Activated naive CD4-positive, alpha-beta T cell treated with Interleukin-2 at 50 U/mL for 16 hours (primary cell): ENCODE measurements around the gene SGPP2.

Source experiments
- DNase-seq: peaks from one replicate; pipeline ENCODE4 v3.0.0-alpha.2; 2020

SGPP2 gene

GRCh38 chr2:222479859-222480258, 55.5 kb downstream of the SGPP2 start:
- no peak for DNase-seq

- DNase-seq = no peak
Observed at GRCh38 chr2:222480497-222480896, 56.2 kb downstream of the SGPP2 start.

GRCh38 chr2:222481941-222482340, 57.6 kb downstream of the SGPP2 start:
- no peak for DNase-seq

- no peak for DNase-seq
Observed at GRCh38 chr2:222483513-222484039, 59.2 kb downstream of the SGPP2 start.

DNA sequence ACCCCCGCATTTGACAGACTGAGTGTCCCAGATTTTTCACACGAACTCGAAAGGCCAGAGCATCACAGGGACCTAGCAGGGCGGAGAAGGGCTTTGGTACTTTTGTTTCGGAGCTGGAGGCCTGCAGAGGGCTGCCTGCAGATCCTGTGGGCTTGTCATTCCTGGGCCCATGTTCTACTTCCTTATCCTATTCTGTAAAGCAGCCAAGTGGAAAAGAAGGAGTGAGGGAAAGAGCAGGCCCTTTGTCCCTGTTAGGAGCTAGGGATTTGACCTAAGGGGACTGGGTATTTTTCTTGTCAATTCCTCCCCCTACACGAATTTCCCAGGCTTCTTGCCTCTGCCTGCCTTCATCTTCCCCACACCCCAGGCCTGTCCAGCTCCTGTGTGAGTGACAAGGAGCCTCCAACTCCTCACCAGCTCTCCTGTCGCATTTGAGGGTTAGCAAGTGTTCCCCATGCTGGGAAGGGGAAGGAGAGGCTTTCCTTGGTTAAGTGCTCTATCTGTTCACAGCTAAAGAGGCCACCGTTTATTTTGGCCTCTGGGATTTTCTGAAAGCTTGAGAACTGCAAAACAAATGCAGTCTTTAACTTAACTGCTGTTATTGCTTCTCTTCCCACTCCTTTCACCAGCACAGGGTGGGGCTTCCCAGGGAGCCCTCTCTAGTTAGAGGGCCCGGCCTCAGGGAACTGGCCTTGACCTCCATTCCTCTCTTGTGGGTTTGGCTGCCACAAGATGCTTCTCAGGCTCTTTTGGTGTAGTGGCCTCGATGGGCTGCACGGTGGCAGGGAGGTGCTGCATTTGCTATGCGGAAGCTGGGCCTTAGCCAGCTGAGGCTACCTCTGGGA, 61.2 kb downstream of the SGPP2 start:
- no peak for DNase-seq

GRCh38 chr2:222490131-222490530, 65.8 kb downstream of the SGPP2 start:
- DNase-seq = no peak

DNA sequence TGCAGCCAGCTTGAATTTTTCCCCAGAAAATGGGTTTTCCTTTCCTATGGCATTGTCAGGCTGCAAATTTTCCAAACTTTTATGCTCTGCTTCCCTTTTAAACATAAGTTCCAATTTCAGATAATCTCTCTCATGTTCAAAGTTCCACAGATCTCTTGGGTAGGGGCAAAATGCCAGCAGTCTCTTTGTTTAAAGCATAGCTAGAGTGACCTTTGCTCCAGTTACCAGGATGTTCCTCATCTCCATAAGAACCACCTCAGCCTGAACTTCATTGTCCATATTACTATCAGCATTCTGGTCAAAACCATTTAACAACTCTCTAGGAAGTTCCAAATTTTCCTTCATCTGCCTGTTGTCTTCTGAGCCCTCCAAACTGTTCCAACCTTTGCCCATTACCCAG, 68.3 kb downstream of the SGPP2 start:
- DNase-seq = no peak

- no peak for DNase-seq
Observed at GRCh38 chr2:222494104-222494739, 69.9 kb downstream of the SGPP2 start.

DNA sequence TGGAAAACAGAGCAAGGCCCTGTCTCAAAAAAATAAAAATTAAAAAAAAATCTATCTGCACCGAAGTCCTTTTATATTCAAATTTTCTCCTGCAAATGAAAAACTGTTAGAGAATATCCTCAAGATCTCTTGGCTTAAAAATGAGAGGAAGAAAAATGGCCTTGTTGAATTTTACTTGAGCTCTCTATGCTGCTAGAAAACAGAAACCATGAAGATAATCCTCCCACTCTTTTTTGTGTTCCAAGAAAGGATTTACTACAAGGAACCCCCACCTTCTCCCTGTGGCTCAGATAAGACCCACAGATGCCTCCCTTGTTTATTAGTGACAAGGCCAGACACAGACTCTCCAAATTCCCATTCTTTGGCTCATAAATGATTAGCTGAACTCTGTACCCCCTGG, 71.0 kb downstream of the SGPP2 start:
- DNase-seq = no peak

DNA sequence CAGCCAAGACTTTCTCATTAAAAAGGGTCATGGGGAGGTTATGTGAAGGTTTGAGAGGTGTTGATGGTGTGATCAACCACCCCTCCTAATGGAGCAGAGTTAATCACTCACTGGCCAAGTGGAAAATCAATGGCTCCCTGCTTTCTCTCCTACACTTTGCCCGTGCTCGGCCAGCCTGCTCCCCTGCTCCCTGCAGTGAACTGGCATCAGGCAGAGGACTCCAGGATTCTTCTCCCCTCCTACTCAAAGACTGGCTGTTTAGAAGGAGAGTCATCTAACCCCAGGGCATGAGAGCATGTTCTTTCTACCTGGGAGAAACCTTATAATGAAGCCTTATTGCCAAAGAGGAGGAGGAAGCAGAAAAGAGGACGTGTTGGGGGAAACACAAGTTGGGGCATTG, 74.9 kb downstream of the SGPP2 start:
- no peak for DNase-seq

GRCh38 chr2:222504191-222504590, 79.8 kb downstream of the SGPP2 start:
- DNase-seq = no peak

DNA sequence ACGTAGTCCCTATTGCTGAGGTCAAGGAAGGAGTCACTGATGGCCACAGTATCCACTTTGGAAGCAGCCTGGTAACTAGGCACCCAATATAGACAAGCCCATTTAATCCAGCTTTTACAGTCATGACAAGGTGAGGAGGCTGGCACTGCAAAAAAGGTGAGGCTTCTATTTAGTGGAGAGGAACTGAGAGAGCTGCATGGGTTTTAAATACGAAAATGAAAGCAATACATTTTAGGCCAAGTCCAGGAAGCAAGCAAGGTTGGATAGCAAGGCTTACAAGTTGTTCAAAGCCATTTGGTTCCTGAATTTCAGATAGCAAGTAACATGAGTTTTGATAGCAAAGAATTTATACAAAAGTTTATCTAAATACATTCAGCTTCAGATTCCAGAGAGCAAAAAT, 80.4 kb downstream of the SGPP2 start:
- no peak for DNase-seq

- DNase-seq = no peak
Observed at GRCh38 chr2:222506230-222506935, 82.0 kb downstream of the SGPP2 start.

DNA sequence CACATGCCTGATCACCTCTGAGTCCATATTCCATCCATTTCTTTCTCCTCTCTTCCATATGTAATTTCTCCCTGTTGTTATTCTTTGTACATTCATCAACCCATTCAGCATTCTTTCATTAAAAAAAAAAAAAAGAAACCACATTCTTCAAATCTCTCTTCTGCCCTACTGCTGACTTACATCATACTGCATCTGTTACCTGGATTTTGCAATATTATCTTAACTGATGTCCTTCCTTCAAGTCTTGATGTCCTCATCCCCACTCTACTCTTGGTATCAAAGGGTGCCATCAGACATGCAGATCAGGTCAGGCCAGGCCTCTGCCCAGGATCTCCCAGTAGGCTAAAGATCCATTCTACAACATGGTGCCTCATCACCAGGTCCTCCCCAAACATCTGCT, 90.6 kb downstream of the SGPP2 start:
- DNase-seq = no peak

DNA sequence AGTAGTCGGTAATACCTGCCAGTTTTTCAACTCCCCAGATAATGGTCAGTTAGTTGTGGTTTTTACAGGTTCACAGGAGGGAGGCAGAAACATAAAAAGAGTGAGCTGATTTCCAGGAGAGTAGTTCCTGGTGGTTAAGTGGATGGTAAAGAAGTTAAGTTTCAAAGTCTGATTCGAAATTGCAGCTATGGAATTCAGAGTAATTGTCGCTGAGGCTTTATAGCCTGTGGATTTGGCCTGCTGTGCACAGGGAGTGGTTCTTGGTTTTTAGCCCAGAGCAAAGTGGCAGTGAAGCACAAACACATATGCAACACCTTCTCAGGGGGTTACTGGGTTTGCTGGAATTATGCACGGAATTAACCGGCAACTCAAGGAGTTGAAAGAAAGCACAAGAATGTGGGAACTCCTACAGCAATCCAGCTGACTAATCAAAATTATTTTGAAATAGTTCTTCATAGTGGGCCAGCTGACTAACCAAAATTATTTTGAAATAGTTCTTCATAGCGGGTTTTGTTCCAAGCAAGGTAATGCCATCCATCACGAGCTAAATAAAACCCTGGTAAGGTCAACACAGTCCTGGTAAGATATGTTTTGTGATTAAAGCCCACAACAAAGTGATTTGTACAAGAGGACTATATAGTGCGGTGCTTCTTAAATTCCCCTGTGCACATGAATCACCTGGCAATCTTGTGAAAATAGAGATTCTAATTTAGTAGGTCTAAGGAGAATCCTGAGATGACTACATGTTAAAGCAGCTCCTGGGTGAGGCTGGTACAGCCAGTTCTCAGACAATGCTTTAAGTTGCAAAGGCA, 94.4 kb downstream of the SGPP2 start:
- no peak for DNase-seq

DNA sequence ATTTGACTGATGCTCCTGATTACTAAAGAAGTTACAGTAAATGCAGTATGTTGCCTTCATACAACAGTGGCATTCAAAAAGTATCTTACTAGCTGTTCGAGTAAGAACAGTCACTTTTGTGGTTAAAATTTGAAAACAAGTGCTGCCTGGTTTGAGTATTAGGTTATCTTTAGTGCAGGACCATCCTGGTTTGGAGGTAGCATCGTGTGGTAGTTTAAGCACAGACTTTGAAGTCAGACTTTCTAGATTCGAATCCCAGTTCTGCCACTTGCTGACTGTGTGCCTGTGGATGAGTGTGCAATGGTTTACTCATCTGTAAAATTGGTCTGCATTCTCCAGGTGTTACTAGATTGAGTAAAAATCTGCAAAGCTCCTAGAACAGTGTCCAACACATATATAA, 96.8 kb downstream of the SGPP2 start:
- DNase-seq = no peak

GRCh38 chr2:222522082-222522481, 97.7 kb downstream of the SGPP2 start:
- no peak for DNase-seq

- DNase-seq = no peak
Observed at GRCh38 chr2:222523783-222524544, 99.6 kb downstream of the SGPP2 start.

- no peak for DNase-seq
Observed at GRCh38 chr2:222525811-222526210, 101.5 kb downstream of the SGPP2 start.

DNA sequence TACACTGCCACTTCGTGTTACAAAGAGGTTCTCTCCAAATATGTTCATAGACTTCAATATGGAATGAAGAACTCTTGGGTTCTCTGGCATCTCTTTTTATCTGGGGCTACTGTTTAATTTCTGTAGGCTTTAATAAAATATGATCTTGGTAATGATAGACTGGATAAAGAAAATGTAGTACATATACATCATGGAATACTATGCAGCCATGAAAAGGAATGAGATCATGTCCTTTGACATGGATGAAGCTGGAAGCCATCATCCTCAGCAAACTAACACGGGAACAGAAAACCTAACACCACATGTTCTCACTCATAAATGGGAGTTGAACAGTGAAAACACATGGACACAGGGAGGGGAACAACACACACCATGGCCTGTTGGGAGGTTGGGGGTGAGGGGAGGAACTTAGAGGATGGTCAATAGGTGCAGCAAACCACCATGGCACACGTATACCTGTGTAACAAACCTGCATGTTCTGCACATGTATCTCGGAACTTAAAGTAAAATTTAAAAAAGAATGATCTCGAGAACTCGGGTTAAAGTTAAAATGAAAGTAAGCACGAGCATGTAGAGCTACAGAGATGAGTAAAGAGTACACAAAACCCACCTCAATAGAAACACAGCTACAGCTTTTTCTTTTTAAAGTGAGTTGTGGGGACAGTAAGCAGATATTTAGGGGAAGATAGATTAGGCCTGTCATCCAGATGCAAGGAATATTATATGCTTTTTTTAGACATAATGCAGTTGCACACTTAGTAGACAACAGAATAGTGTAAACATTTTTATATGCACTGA, 102.3 kb downstream of the SGPP2 start:
- DNase-seq = no peak

DNA sequence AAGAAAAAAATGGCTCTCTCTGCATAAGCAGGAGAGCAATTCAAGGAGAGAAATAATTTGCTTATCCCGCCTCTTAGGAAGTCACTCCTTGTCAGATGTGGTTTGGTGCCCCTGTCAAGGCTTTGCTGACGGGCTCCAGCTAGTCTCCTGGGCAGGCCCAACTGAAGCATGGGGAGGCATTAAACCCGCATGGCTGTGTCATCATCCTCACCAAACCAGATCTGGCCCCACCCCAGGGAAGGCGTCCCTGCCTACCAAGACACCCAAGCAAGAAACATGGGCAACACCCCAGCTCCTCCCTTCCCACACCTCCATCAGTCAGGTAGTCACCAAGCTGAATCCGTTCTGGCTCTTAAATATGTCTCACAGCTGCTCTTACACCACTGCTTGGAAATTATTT, 108.0 kb downstream of the SGPP2 start:
- no peak for DNase-seq
